Transverse colon (tissue), 3 donors: ENCODE results near the gene CRTAP.

Experiments used
- EP300 ChIP-seq: sonication (generic); formaldehyde crosslinking; IDR thresholded peaks from one replicate; pipeline ENCODE4 v1.6.1; 2017; ENCODE audit warnings: antibody characterized with exemption, low read depth
- POLR2A ChIP-seq: fragments of 450-650 bp; IDR thresholded peaks from one replicate; pipeline ENCODE4 v1.6.1; 2016; ENCODE audit warnings: antibody characterized with exemption, mild to moderate bottlenecking, moderate library complexity
- TF ChIP-seq, protein P1 (sequence below), 5 experiments: fragments of 200-600 bp in 3 of 5; fragments of 450-650 bp in 2 of 5; sonication (generic) in 3 of 5; IDR thresholded peaks; 1 replicate in 2 of 5; 2 replicates in 3 of 5; pipeline ENCODE4 v1.5.1; 2016 to 2017; ENCODE audit warnings: antibody characterized with exemption in 5 of 5, inconsistent platforms in 3 of 5, mild to moderate bottlenecking in 2 of 5, moderate library complexity in 1 of 5

- no peak for TF ChIP-seq POLR2A
- TF ChIP-seq EP300, result no peak
- TF ChIP-seq, protein P1, sequence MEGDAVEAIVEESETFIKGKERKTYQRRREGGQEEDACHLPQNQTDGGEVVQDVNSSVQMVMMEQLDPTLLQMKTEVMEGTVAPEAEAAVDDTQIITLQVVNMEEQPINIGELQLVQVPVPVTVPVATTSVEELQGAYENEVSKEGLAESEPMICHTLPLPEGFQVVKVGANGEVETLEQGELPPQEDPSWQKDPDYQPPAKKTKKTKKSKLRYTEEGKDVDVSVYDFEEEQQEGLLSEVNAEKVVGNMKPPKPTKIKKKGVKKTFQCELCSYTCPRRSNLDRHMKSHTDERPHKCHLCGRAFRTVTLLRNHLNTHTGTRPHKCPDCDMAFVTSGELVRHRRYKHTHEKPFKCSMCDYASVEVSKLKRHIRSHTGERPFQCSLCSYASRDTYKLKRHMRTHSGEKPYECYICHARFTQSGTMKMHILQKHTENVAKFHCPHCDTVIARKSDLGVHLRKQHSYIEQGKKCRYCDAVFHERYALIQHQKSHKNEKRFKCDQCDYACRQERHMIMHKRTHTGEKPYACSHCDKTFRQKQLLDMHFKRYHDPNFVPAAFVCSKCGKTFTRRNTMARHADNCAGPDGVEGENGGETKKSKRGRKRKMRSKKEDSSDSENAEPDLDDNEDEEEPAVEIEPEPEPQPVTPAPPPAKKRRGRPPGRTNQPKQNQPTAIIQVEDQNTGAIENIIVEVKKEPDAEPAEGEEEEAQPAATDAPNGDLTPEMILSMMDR (IDR thresholded peaks at IDR 0.05), result no peak
Observed at GRCh38 chr3:33153782-33154181, 40.0 kb downstream of the CRTAP start.
